ENCODE results near the gene TKT. TPM values are rescaled to one million over a fixed set of nuclear protein-coding genes. Genes with fewer than 3 reads are reported as not detected.

The TKT gene
- total RNA-seq, 2 experiments from 2014 or later: 238 to 240 TPM

DNA sequence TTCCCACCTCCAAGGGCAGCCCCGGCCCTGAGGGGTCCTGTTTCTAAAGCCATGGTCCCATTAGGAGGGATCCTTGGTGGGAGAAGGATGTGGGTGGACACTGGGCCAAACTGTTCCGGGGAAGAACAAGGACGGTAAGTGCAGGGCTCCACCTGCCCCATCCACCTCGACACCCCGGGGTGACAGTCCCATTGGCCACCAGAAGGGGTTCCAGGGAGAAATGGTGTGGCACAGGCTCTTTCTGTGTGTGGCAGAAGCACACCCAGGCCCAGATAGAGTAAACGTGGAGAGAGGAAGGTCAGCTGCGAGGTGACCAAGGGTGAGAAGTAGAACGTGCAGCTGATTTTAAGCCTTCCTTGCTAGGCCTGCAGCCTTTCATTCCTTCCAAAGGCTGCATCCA, 12.0 kb downstream of the TKT start:
- peaks cover 20% of the 10 kb centered on the region for H3K4me1 Mint-ChIP-seq
- CTCF ChIA-PET: no interaction called here

GRCh38 chr3:53243165-53243564, 12.7 kb downstream of the TKT start:
- no peak overlapping the region for H3K4me3 Mint-ChIP-seq
- H3K4me1 Mint-ChIP-seq: peaks cover 16% of the 10 kb centered on the region
- H3K9me3 Mint-ChIP-seq: no peaks in the 10 kb centered on the region
- H3K27me3 Mint-ChIP-seq: no peaks in the 10 kb centered on the region
- no peak overlapping the region for H3K27ac Mint-ChIP-seq
- ChIA-PET CTCF (no interaction called here), POLR2A (no interaction called here)
- no peak for DNase-seq
- H3K36me3 Mint-ChIP-seq (ENCODE audit: low read depth): peaks cover 27% of the 10 kb centered on the region

More for the DNA sequence above, 12.0 kb downstream of the TKT start:
- Mint-ChIP-seq H3K4me3 (no peak overlapping the region), H3K27me3 (no peaks in the 10 kb centered on the region), H3K36me3 (ENCODE audit: low read depth) (peaks cover 23% of the 10 kb centered on the region), H3K27ac (no peak overlapping the region), H3K9me3 (no peaks in the 10 kb centered on the region)
- DNase-seq: no peak
- POLR2A ChIA-PET: no interaction called here

DNA sequence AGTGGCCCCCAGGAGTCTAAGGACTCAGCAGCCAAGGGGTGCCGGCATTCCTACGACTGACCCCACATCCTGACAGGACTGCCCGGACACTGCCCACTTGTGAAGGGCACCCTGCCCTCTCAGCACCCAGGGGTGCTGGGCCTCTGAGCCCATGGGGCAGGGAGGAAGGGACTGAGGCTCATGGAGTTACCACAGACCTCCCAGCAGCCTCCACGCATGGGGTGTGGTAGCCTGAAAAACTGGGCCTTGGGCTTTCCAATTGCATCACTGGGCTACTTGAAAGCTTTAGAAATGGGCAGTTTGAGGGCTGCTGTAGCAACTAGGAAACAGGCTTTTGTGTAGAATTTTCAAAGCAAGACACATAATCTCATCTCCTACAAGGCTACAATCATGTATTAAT, 13.2 kb downstream of the TKT start:
- H3K4me1 Mint-ChIP-seq: peaks cover 11% of the 10 kb centered on the region
- no peaks in the 10 kb centered on the region for H3K27me3 Mint-ChIP-seq
- no peak for DNase-seq
- H3K36me3 Mint-ChIP-seq (ENCODE audit: low read depth): peaks cover 27% of the 10 kb centered on the region
- H3K4me3 Mint-ChIP-seq: no peak overlapping the region
- H3K9me3 Mint-ChIP-seq: no peaks in the 10 kb centered on the region
- H3K27ac Mint-ChIP-seq: no peak overlapping the region
- POLR2A ChIA-PET: no interaction called here
- CTCF ChIA-PET: no interaction called here

GRCh38 chr3:53242155-53242554, 13.7 kb downstream of the TKT start:
- POLR2A ChIA-PET: no interaction called here
- no peaks in the 10 kb centered on the region for H3K9me3 Mint-ChIP-seq
- H3K4me1 Mint-ChIP-seq: peaks cover 10% of the 10 kb centered on the region
- no peak overlapping the region for H3K27ac Mint-ChIP-seq
- peaks cover 26% of the 10 kb centered on the region for H3K36me3 Mint-ChIP-seq (ENCODE audit: low read depth)
- CTCF ChIA-PET: no interaction called here
- H3K4me3 Mint-ChIP-seq: no peak overlapping the region
- H3K27me3 Mint-ChIP-seq: no peaks in the 10 kb centered on the region
- DNase-seq: no peak

GRCh38 chr3:53240989-53241972, 14.5 kb downstream of the TKT start:
- peaks cover 27% of the 10 kb centered on the region for H3K36me3 Mint-ChIP-seq (ENCODE audit: low read depth)
- peaks cover 16% of the 10 kb centered on the region for H3K4me1 Mint-ChIP-seq
- no peak overlapping the region for H3K27ac Mint-ChIP-seq
- POLR2A ChIA-PET: interaction anchor here (0.9 kb wide), 1 partner anchor 14 kb away, joined by 3 read pairs; no protein-coding TSS in a partner anchor
- CTCF ChIA-PET: no interaction called here
- H3K9me3 Mint-ChIP-seq: no peaks in the 10 kb centered on the region
- H3K27me3 Mint-ChIP-seq: no peaks in the 10 kb centered on the region
- no peak overlapping the region for H3K4me3 Mint-ChIP-seq
- no peak for DNase-seq

DNA sequence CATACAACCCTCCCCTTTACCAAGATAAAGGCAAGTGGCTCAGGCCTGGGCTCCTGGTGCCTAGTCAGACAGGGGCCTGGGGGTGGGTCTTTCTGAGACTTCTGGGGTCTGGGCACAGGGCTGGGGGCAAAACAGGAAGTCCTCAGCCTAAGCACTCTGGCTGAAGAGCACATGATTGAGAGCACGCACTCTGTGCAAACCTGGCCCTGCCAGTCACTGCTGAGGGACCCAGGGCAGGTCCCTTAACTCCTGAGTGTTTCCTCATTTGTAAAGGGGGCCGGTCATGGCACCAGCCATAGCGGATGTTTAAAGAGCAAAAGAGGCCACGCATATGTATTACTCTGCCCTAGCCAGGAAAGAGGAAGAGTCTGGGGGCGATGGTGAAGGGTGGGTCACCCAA, 16.0 kb downstream of the TKT start:
- no peak overlapping the region for H3K27ac Mint-ChIP-seq
- ChIA-PET CTCF (no interaction called here), POLR2A (no interaction called here)
- no peaks in the 10 kb centered on the region for H3K27me3 Mint-ChIP-seq
- DNase-seq: no peak
- H3K4me1 Mint-ChIP-seq: peaks cover 24% of the 10 kb centered on the region
- H3K9me3 Mint-ChIP-seq: no peaks in the 10 kb centered on the region
- peaks cover 31% of the 10 kb centered on the region for H3K36me3 Mint-ChIP-seq (ENCODE audit: low read depth)
- no peak overlapping the region for H3K4me3 Mint-ChIP-seq

DNA sequence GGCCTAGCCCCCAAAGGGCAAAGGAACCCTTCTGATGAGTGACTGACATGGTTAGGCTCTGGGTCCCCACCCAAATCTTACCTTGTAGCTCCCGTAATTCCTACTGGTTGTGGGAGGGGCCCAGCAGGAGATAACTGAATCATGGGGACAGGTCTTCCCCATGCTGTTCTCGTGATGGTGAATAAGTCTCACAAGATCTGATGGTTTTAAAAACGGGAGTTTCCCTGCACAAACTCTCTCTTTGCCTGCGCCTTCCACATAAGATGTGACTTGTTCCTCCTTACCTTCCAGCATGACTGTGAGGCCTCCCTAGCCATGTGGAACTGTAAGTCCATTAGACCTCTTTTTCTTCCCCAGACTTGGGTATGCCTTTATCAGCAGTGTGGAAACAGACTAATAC, 16.9 kb downstream of the TKT start:
- H3K4me3 Mint-ChIP-seq: no peak overlapping the region
- H3K36me3 Mint-ChIP-seq (ENCODE audit: low read depth): peaks cover 39% of the 10 kb centered on the region
- peaks cover 31% of the 10 kb centered on the region for H3K4me1 Mint-ChIP-seq
- no peak for DNase-seq
- H3K27me3 Mint-ChIP-seq: no peaks in the 10 kb centered on the region
- ChIA-PET POLR2A (no interaction called here), CTCF (no interaction called here)
- H3K9me3 Mint-ChIP-seq: no peaks in the 10 kb centered on the region
- no peak overlapping the region for H3K27ac Mint-ChIP-seq

DNA sequence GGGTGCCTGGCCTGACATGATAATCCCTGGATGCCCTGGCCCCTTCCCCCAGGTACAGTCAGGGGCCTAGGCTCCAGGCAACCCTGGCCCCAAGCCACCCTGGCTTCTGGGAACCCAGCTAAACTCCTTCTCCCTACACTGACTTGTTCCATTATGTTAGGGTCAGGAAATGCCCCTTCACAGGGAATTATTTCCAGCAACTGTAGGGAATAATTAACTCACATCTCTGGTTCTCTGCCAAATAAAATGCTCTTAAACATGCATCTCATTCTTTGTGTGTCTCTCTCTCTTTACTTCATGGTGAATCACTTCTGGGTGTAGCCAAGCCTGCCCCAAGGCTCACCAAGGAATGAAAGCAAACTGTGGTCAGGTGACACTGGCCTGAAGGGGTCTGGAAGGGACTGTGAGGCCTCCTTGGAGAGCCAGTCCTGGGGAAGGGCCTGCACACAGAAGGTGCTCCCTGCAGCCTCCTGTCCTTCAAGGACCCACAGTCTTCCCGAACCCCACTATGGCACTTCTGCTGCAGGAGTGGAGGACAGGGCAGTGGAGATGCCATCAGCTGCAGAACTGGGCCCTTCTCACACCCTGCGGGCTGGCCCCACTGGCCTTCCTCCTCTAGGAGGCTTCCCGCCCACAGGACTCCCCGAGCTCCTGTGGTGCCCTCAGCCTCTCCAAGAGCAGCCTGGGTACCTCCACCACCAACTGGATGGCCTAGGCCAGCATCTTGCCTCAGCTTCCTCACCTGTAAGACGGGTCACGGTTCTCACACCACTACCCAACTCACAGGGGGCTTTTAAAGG, 17.6 kb downstream of the TKT start:
- H3K4me1 Mint-ChIP-seq: peaks cover 28% of the 10 kb centered on the region
- H3K27me3 Mint-ChIP-seq: no peaks in the 10 kb centered on the region
- H3K9me3 Mint-ChIP-seq: no peaks in the 10 kb centered on the region
- peaks cover 44% of the 10 kb centered on the region for H3K36me3 Mint-ChIP-seq (ENCODE audit: low read depth)
- POLR2A ChIA-PET: no interaction called here
- no peak overlapping the region for H3K4me3 Mint-ChIP-seq
- H3K27ac Mint-ChIP-seq: no peak overlapping the region
- no peak for DNase-seq
- CTCF ChIA-PET: interaction anchor here (0.5 kb wide), 1 partner anchor 32 kb away, joined by 3 read pairs; no protein-coding TSS in a partner anchor

DNA sequence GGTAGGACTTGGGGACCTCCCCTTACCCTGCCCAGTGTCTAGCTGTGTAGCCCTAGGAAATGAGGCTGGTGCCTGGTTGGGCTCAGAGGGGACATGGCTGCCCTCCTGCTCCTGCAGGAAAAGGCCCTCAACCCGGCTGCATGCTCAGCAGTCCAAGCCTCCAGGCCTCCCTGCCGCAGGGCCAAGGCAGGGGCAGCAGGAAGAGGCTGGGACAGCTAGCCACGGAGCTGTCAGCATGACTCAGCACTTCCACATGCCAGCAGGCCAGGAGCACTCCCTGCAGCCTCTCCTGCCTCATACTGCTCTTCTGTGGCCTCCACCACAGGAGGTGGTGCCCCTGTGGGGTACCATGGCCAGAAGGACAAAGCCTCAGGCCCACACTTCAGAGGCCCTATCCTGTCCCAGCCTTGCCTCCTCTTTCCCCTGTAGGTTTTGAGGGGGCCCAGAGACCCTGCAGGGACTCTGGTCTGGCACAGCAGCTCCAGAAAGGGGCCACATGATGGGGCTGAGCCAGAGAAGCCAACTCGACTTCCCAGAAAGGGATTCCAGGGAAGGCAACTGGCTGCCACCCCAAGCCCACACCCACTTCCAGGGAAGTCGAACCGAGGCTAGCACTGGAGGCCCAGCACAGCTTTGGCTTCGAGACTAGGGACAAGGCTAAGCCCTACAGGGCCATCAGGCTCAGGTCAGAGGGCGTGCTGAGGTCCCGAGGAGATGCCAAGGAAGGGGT, 19.5 kb downstream of the TKT start:
- Mint-ChIP-seq H3K9me3 (no peaks in the 10 kb centered on the region), H3K4me1 (peaks cover 26% of the 10 kb centered on the region), H3K36me3 (ENCODE audit: low read depth) (peaks cover 57% of the 10 kb centered on the region), H3K4me3 (no peak overlapping the region), H3K27ac (peak overlapping the region; percentile 53), H3K27me3 (no peaks in the 10 kb centered on the region)
- DNase-seq: peak; percentile 32
- CTCF ChIA-PET: interaction anchor here (1.2 to 1.3 kb wide), 2 partner anchors 13 to 50 kb away, joined by 3 read pairs; no protein-coding TSS in a partner anchor
- POLR2A ChIA-PET: interaction anchor here (1.2 kb wide), 1 partner anchor 76 kb away, joined by 3 read pairs; no protein-coding TSS in a partner anchor

DNA sequence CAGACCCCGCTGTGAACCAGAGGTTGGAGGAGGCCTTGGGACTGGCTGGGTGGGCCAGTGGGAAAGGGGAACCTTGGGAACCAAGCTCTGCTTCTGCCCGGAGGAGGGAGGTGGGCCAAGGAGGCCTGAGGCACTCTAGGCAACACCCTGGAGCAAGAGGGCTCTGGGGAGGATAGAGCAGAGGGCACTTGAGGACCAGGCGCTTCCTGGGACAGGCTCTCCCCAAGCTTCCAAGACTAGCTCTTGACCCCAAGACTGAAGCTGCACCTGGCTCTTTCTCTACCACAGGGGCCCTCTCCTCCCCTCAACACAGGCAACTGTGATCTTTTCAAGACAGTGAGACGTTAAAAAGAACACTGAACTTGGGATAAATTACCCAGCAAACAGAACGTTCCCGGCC, 20.3 kb downstream of the TKT start:
- ChIA-PET CTCF (no interaction called here), POLR2A (interaction anchor here (1.1 to 1.2 kb wide), 2 partner anchors 13 to 14 kb away, joined by 3 read pairs; no protein-coding TSS in a partner anchor)
- Mint-ChIP-seq H3K36me3 (ENCODE audit: low read depth) (peaks cover 57% of the 10 kb centered on the region), H3K4me1 (peaks cover 26% of the 10 kb centered on the region), H3K27ac (peak overlapping the region; percentile 49), H3K9me3 (no peaks in the 10 kb centered on the region), H3K4me3 (no peak overlapping the region), H3K27me3 (no peaks in the 10 kb centered on the region)
- no peak for DNase-seq

- POLR2A ChIA-PET: interaction anchor here (1.1 to 2.2 kb wide), 3 partner anchors 12 to 20 kb away, joined by 3 to 9 read pairs (median 3); partner anchors contain the start of gene TKT
These were observed 21.0 kb downstream of the TKT start for GRCh38 chr3:53234841-53235232.

DNA sequence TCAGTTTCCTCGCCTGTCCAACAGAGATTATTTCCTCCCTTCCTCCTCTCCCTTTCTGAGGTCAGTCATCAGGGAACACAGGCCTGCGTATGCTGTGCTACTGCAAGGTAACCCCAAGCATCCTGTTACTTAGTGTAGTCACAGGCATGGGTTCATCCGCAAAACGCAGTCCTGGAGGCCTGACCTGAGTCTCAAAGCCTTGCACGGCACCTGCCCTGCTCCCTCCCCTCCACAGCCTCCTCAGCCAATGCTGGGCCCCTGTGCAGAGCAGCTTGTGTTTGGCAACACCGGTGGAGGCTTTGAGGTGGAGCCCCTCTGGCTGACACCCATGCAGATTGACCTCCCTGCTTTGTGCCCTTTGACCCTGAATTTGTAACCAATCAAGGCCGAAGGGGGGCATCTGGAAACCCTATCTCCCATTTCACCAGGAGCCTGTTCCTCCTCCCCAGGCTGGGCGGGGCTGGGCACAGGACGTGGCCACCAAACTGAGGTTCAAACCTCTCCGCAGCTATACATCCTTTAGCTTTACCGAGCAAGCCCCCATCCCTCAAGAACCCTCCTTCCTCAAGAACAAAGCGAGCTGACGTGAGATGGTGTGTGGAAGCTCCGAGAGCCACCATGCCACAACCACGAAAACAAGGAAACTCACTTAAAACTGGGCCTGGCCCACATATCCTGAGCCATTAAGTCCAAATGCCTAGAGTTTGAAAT, 21.5 kb downstream of the TKT start:
- ChIA-PET CTCF (interaction anchor here (0.8 kb wide), 2 partner anchors 20 to 120 kb away, joined by 3 read pairs; no protein-coding TSS in a partner anchor), POLR2A (interaction anchor here (1.1 to 2.2 kb wide), 3 partner anchors 12 to 21 kb away, joined by 3 to 9 read pairs (median 3); partner anchors contain the start of gene TKT)
- H3K9me3 Mint-ChIP-seq: no peaks in the 10 kb centered on the region
- no peaks in the 10 kb centered on the region for H3K27me3 Mint-ChIP-seq
- peaks cover 26% of the 10 kb centered on the region for H3K4me1 Mint-ChIP-seq
- H3K36me3 Mint-ChIP-seq (ENCODE audit: low read depth): peaks cover 56% of the 10 kb centered on the region
- H3K27ac Mint-ChIP-seq: peak overlapping the region; percentile 70
- H3K4me3 Mint-ChIP-seq: no peak overlapping the region
- peak; percentile 26 for DNase-seq

More at GRCh38 chr3:53234841-53235232, 21.0 kb downstream of the TKT start:
- Mint-ChIP-seq H3K4me1 (peaks cover 26% of the 10 kb centered on the region), H3K27me3 (no peaks in the 10 kb centered on the region), H3K27ac (peak overlapping the region; percentile 70), H3K9me3 (no peaks in the 10 kb centered on the region), H3K4me3 (no peak overlapping the region), H3K36me3 (ENCODE audit: low read depth) (peaks cover 57% of the 10 kb centered on the region)
- CTCF ChIA-PET: interaction anchor here (0.8 kb wide), 1 partner anchor 121 kb away, joined by 3 read pairs; no protein-coding TSS in a partner anchor
- no peak for DNase-seq

Measured in activated CD4-positive, alpha-beta memory T cell treated with anti-CD3 and anti-CD28 coated beads, Interleukin-2, amount 10 ng/mL, durations not matched to agents 7 days and 5 days (primary cell).